ENCODE data around the gene CYLD. TPM values are rescaled to one million over a fixed set of nuclear protein-coding genes. Genes with fewer than 3 reads are reported as not detected.

Gene CYLD
- total and polyA plus RNA-seq, 3 donors from 2014 or later: 37.4 to 89.3 (median 48.4) TPM

DNA sequence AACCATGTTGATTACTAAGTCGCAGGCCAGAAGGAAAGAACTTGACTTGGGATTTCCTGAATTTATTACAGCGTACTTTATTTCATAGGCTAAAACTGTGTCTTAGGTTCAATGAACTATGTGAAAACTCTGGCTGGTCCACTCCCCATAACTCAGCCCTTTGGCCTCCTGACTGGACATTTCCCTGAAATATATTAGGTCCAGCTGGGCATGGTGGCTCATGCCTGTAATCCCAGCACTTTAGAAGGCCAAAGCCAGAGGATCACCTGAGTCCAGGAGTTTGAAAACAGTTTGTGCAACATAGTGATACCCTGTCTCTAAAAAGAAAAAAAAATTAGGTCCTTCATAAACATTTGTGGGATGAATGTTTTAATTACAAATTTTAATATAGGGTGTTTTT is 97.0 kb downstream of the CYLD start:
- WGBS, 2 donors: 83 to 96% methylated on average over 2 of the region's 2 CpGs

GRCh38 chr16:50839356-50839755 is 97.5 kb downstream of the CYLD start:
- H3K27me3 ChIP-seq: no peaks in the 10 kb centered on the region
- intact Hi-C loops (cut with DNase I; ENCODE audit: low total_unique reads): no loop called here

More for the DNA sequence above, 97.0 kb downstream of the CYLD start:
- Histone ChIP-seq H3K4me3 (no peak overlapping the region), H3K9me3 (no peaks in the 10 kb centered on the region), H3K4me1 (peaks cover 3% of the 10 kb centered on the region), H3K27ac (no peak overlapping the region), H3K36me3 (ENCODE audit: low read depth, missing control alignments) (no peaks in the 10 kb centered on the region), H3K27me3 (no peaks in the 10 kb centered on the region)
- intact Hi-C loops (cut with DNase I; ENCODE audit: low total_unique reads): no loop called here
- DNase-seq: no peak
- TF ChIP-seq POLR2A (IDR thresholded peaks at IDR 0.05) (no peak), CTCF (IDR thresholded peaks at IDR 0.05) (no peak)

DNA sequence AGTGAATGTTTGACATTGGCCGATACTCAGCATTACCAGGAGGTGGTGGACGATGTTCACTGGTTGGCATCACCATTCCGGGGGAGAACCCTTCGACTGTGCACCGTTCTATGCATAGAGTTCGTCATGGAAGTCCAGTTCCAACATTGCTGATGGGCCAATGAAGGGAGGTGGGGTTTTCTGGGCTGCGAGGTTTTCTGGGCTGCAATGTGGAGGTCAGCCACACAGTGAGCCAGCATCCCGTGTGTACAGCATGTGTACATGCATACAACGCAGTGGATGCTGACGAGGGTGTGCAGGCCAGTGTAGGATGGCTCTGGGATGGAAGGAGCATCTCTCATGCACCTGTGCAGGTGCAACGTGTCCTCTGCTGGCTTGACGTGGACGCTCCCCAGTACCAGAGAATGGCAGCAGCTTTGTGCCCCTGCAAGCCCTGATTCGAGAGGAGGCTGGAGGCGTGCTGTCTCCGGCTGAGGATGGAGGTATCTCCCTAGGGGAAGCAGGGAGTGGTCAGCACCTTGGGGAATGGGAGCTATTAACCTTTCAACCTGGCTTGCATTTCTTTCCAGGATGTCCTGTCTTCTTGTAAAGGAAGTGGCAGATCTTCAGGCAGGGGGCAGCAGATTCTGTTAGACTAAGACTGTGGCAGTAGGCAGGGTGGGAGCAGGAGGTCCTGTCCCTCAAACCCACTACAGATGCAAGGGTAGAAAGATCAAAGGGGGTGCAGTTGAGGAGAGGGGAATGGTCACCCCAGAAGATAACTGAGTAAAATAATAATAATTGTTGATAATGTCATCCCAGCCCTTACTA is 98.2 kb downstream of the CYLD start:
- DNase-seq: no peak
- Histone ChIP-seq H3K4me3 (no peak overlapping the region), H3K4me1 (peaks cover 3% of the 10 kb centered on the region), H3K27ac (no peak overlapping the region), H3K27me3 (no peaks in the 10 kb centered on the region), H3K36me3 (ENCODE audit: low read depth, missing control alignments) (no peaks in the 10 kb centered on the region), H3K9me3 (no peaks in the 10 kb centered on the region)
- intact Hi-C loops (cut with DNase I; ENCODE audit: low total_unique reads): no loop called here
- WGBS, 2 donors: 79 to 85% methylated on average over 13 to 16 of the region's 16 CpGs
- no peak for TF ChIP-seq POLR2A (IDR thresholded peaks at IDR 0.05)
- no peak for TF ChIP-seq CTCF (IDR thresholded peaks at IDR 0.05)

More at GRCh38 chr16:50839356-50839755, 97.5 kb downstream of the CYLD start:
- no peak overlapping the region for H3K27ac ChIP-seq
- TF ChIP-seq POLR2A (IDR thresholded peaks at IDR 0.05): no peak
- TF ChIP-seq CTCF (IDR thresholded peaks at IDR 0.05): no peak
- 81 to 95% methylated on average over 5 of the region's 5 CpGs for whole genome bisulfite sequencing, 2 donors
- H3K4me3 ChIP-seq: no peak overlapping the region
- no peak for DNase-seq
- H3K9me3 ChIP-seq: no peaks in the 10 kb centered on the region
- no peaks in the 10 kb centered on the region for H3K36me3 ChIP-seq (ENCODE audit: low read depth, missing control alignments)
- H3K4me1 ChIP-seq: peaks cover 3% of the 10 kb centered on the region

DNA sequence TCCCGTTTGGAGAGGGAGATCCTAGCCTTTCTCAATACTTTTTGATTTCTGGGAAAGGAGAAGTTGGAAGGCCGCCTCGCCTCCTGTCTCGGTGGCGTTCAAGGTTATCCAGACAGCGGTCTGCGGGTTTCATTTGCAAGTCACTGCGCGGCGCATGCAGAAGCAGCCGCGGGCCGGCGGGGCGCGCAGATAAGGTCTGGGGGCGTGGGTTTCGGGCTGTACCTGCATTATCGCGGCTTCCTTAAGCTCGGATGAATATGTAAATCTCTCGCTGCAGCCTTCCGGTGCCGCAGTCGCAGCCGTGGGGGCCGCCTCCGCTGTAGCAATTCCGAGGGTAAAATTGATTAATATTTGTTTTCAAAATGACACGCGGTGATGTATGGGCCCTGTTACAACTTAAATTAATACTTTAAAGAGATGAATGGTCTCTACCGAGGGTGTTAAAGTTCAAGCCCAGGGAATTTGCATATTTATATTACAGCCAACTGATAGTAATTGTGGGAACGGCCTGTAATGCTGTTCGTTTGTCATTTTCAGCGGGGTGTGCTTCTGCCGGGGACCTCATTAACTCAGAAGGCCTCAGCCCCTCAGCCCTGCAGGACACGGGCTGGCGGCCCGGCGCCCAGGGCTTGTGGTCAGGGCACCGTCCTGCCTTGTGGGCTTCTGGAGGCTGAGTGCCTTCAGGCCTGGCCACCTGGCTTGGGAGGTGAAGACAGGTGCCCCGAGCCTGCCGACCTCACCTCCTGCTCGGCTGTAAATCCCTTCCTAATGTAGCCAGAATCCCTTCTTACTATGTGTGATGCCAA is 99.4 kb downstream of the CYLD start:
- TF ChIP-seq POLR2A (IDR thresholded peaks at IDR 0.05) (no peak), CTCF (IDR thresholded peaks at IDR 0.05) (no peak)
- H3K9me3 ChIP-seq: no peaks in the 10 kb centered on the region
- H3K27me3 ChIP-seq: no peaks in the 10 kb centered on the region
- H3K36me3 ChIP-seq (ENCODE audit: low read depth, missing control alignments): no peaks in the 10 kb centered on the region
- H3K4me1 ChIP-seq: peaks cover 3% of the 10 kb centered on the region
- no peak overlapping the region for H3K27ac ChIP-seq
- H3K4me3 ChIP-seq: peak overlapping the region; percentile 9 to 48
- intact Hi-C loops (cut with DNase I; ENCODE audit: low total_unique reads): no loop called here
- peak; percentile 42 for DNase-seq
- WGBS, 2 donors: 9% methylated on average over 43 to 44 of the region's 44 CpGs
